CD1c-positive myeloid dendritic cell (primary cell): ENCODE data around the gene VSIG2.

Source experiments
- DNase-seq: peaks from one replicate; pipeline ENCODE4 v3.0.0-alpha.2; 2016; ENCODE audit errors: extremely low spot score

VSIG2 gene, protein sequence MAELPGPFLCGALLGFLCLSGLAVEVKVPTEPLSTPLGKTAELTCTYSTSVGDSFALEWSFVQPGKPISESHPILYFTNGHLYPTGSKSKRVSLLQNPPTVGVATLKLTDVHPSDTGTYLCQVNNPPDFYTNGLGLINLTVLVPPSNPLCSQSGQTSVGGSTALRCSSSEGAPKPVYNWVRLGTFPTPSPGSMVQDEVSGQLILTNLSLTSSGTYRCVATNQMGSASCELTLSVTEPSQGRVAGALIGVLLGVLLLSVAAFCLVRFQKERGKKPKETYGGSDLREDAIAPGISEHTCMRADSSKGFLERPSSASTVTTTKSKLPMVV

DNA sequence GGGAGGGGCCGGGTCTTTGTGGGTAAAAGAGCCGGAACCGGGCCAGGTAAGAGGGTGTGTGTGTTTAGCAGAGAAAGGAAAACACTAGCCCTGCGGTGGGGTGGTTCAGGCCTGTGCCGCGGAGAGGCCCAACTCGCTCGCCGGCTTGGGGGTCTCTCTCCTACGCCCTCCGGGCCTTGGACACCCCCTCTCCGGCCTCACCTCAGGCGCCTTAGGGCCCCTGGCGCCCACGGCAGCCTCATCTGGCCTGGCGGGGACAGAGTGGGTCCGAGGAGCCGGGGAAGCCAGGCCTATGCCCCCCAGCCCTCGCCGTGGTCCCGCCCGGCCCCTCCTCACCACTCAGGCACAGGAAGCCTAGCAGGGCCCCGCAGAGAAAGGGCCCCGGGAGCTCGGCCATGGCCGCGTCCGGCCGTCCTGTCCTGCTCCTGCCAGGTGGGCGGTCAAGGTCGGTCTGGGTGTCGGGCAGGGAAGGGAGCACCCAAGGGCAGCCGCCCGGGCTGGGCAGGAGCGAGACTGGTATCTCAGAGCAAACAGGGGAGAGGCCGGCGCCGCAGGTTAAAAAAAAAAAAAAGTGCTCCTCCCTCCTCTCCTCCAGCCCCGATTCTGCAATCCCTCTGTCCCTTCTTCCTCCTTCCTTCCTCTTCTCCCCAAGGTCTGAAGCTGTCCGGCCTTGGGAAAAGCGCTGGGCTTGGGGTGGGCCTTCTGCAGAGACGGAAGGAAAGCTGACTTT lies at the start of gene VSIG2:
Gene VSIG2 (minus strand): TSS at position 515 of the 730 bp plus-strand sequence. CDS start 118 bp downstream, at position 397.
- no peak for DNase-seq

DNA sequence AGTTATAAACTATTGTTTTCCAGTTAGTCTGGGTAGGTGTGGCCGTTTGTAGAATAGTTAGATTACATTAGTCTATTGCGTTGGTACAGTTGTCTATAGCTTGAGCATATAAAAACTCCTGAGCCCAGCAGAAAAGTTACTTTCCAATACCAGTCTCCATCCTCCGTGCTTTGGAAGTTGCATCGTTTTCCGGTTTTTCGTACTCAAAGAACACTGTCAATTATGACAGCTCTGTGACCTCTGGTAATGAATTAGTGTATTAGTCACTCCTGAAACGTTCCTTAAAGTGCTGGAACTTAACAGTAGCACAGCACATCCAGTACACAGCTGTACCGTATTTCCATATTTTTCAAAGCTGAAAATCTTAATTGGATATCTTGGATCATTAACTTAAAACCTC lies 49.0 kb upstream of the VSIG2 start:
- peak; percentile 49 for DNase-seq

DNA sequence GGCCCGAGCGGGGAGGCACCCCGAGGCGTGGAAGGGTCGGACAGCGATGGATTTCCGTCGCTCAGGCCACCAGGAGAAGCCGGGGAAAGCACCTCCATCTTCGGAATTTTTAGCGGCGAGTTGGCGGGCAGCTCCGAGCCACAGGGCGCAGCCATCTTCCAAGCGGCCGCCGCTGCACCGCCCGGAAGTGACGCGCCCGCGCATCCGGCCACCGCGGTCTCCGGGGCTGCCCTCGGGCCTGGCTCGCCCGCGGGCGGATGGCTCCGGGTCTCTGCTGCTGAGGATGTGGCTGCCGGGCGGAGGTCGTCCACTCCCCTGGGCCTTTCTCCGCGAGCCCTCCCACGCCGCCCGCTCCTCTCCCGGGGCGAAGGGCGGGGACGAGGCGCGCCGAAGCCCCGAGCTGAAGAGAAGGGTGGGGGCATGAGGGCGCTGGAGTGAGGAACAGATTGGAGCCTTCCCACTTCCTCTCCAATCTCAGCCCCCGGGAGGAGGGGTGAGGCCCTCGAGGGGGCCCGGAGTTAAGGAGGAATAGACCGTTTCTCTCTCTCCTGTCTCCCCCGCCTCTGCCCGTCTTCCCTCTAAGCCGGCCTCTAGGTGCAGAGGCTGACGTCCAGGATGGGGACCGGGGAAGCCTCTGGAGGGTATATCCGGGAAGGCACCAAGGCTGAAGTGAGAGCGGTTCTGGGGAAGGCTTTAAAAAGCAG lies 48.3 kb upstream of the VSIG2 start, which contains the start of gene MSANTD2:
Gene MSANTD2 (minus strand): TSS at position 181 of the 704 bp plus-strand sequence. CDS start 26 bp downstream, at position 155.
- peak; percentile 82 for DNase-seq

DNA sequence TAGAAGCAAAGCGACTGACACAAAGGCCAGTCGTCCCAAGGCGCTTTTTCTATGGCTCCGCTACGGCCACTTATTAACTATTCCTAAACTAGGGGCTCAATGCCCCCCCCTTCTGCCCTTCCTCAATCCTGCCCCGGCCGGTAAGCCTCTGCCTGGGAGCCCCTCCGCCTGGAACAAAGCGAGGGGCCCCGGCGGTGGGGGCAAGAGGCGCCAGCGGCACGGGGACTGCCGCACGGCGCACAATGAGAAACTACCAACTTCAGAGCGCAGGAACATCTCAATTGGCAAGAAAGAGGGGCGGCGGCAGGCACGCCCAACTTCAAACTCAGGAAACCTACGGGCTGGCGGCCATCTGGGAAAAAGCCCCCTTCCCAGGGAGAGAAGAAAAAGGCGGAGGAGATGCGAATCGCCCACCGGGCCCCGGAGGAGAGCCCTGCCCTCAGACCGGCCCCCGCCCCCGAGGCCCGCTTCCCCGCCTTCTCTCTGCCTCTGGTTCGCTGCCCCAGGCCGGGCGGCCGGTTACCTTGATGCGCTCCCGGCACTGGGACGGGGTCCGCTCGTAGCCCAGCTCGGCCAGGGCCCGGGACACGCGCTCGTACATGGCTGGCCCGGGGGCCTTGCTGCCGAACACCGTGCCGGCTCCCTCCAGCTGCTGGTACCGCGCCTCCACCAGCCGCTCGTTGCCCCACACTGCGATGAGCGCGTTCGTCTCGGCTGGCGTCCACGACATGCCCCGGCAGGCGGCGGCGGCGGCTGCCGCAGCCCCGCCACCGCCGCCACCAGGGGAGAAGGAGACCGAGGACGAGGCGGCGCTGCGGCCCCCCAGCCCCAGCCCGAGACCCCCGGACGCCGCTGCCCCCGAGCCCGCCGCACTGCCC lies 47.5 kb upstream of the VSIG2 start:
- DNase-seq: peak; percentile 44

DNA sequence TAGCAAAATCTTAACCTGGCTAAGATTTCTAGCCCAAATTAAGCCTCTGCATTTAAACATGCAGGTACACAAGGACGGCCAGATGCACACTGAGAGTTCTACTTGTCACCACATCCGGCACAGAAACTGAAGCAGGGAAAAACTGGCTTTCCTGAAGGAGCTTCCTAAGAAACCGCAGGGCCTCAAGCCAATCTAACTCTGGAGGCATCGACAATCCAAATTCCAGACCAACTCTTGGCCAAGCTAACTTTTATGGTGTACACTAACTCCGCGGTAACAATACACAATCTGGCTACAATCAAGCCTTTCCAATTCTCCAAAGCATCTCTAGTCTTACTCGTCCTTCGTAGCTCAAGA lies 46.9 kb upstream of the VSIG2 start:
- DNase-seq: no peak

DNA sequence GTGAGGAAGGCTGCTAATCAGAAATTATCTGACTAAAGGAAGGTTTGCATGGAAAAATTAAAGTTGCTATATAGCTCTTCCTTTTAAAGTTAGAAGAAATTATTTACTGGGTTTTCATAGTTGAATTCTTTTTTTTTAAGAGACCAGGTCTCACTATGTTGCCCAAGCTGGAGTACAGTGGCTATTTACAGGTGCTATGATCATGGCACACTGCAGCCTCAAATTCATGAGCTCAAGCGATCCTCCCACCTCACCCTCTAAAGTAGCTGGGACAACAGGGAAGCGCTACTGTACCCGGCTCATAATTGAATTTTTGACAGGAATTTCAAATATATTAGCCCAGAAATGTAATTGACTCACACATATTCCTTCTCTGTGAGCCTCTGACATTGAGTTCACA lies 44.3 kb upstream of the VSIG2 start:
- no peak for DNase-seq

DNA sequence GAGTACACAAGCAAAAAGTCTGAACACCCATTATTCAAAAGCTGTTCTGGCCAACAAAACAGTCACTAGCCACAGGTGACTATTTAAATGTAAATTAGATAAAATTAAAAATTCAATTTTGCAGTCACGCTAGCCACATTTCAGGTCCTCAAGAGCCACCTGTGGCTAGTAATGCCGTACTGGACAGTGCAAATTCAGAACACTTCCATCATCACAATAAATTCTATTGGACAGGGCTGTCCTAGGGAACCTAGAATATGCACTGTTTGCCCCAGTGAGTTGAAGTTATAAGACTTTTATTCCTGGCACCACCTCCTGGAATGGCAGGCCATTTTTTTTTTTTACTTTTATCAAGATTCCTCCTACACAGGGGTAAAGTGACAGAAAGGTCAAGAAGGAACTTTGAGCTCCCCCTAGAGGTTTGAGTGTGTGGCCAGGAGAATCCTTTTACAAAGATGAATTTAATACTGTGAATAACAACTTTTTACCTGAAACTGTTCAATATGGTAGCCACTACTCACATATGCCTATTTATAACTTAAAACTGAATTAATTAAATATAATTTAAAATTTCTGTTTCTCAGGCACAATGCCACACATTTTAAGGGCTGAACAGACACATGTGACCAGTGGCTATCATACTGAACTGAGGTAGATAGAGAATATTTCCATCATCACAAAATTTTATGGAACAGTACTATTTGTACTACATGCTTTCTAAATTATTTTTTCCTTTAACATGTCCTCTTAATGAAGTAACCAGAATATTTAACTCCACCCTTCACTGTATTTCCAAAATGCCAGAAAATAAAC lies 41.6 kb upstream of the VSIG2 start:
- DNase-seq: peak; percentile 75

DNA sequence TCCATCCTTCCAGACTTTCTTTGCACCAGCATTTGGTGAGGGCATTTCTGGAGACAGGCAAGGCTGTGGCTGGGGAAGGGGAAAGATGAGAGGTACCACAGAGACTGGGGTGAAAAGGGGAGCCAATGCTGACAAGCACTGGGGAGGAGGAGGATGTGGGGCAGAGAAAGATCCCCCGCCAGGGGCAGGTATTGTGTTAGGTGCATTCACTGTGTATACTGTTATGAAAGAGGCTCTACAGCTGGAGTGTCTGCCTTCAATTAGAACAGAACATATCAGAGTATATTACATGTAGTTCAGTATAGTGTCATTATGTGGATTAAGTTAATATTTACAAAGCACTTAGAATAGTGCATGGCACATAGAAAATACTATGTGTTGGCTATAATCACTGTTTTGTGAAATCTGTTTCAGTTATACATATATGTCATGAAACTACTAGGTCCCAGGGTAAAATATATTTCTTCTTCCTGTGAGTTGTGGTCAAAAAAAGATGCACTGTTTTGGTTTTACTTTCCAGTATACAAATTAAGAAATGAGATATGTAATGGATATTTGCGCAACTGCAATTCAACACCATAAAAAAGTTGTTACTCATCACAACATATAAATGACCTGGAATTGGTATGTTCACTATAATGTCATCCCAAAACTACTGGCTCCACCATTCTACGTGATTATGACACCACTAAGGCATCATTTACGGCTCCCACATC lies 39.7 kb upstream of the VSIG2 start:
- DNase-seq: no peak

DNA sequence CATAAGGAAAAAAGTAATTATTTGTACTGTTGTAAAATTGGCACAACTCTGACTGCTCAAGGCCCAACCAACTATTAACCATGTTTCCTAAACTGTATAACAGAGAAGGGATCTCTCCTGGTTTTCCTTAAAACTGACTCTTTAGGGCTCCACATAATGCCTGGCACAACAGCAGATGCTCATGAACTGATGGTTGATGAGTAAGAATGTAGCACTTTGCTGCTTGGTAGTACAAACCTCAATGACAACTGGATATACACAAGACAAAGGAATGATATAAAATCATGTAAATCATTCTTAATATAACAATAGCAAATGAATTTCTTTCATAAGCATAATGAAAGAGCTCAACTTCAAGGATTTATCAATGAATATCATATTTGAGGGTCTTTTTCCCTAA lies 36.5 kb upstream of the VSIG2 start:
- DNase-seq: no peak

DNA sequence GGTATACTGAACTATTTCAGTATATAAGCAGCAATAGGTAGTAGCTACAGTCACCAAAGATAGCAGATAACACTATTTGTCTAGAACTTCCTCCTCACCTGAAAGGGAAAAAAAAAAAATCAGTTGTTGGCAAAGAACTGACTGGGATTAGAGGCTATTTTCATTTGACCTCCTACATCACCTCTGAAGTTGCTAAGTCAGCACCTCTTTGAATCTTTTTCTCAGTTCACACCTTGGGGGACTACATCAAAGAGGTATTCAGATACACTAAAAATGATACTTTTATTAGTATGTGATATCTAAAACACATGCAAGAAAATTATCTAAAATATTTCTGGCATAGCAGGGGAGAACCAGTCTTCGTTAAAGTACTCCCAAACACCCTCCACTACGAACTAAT lies 32.0 kb upstream of the VSIG2 start:
- DNase-seq: no peak

DNA sequence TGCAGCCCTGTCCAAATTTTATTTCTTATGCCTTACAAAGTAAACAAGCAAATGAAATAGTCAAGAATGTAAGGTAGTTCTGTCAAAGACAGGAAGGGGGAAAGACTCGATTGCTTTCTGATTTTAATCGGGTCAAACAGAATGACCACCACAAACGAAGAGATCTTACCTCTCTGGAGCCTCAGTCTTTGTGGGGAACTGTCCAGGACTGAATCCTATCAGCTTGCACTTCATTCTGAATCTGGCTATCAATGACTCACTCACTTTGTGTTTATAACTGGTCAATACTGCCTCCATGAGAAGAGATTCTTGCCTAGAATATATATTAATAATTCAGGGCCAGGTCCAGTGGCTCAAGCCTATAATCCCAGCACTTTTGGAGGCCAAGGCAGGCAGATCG lies 30.9 kb upstream of the VSIG2 start:
- no peak for DNase-seq

DNA sequence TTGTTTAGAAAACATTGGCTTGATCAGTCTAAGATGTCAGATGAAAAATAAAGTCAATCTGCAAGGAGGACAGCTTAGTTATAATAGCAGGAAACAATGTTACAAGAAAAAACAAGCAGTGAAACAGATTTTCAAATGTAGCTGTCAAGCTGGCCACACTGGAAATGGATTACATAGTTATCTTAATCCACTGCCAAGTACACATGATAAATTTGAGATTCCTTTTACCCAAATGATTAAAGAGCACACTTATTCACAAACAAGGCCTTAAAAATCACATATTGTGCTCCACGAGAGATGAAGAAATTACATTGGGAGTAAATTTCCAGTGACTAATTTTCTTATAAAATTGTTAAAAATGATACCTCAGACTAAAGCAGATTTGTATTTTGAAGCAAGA lies 27.5 kb upstream of the VSIG2 start:
- DNase-seq: no peak

DNA sequence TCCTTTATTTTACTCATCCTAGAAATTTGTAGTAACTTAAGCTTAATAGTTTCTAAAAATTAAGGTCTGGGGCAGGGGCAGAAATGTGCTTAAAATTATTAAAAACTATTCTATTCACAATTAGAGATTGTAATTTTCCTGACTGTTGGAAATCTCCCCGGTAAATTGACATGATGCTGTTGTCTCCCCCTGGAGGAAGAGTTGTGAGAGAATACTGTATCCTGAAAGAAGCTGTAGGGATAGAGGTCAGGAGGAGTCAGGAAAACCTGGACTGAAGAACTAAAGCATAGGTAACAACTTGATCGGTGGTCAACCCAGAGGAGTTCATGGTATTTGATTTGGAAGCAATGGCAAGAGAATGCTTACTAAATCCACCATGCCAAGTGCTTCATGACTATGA lies 26.2 kb upstream of the VSIG2 start:
- no peak for DNase-seq

DNA sequence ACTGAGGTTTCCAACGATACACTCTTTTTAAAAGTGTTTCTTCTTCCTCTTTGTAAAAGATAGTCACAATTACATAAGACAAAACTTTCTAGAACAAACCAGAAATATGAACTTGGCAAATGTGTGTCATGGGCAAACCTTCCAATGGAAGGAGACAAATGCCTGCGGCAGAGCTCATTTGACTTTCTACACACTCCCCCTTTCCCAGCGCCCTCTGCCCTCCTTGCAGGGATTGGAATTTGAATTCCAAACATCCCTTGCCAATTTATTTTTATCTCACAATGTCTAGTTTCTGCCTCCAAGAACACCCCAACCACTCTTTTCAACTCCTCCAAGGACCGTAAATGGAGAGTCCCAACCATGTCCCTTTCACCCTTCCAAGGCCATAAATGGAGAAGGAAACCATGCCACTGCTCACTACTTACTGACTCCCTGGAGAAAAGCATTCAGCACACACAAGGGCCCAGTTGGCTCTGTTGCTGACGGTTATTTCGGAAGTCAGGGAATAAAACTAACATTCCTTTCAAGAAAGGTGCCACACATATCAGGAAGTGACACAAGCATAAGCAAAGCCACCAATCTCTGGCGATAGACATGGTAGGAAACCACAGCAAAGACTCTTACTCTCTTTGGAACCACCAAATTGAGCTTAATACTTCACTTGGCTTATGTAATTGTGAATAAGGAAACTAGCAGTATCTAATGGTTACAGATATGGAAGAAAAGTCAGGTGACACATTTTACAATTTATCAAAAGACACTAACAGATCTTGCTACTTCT lies 25.0 kb upstream of the VSIG2 start:
- DNase-seq: no peak

DNA sequence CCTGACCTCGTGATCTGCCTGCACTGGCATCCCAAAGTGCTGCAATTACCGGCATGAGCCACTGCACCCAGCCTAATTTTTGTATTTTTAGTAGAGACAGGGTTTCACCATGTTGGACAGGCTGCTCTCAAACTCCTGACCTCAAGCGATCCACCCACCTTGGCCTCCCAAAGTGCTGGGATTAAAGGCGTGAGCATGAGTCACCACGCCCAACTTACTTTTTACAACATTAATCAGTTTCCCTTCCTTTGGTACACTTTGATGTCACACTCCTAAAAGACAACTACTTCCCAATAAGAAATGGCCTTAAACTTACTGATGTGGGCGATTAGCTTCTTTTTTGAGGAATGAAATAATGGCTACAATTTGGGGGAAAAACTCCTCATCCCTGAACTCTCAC lies 18.9 kb upstream of the VSIG2 start:
- peak; percentile 50 for DNase-seq

DNA sequence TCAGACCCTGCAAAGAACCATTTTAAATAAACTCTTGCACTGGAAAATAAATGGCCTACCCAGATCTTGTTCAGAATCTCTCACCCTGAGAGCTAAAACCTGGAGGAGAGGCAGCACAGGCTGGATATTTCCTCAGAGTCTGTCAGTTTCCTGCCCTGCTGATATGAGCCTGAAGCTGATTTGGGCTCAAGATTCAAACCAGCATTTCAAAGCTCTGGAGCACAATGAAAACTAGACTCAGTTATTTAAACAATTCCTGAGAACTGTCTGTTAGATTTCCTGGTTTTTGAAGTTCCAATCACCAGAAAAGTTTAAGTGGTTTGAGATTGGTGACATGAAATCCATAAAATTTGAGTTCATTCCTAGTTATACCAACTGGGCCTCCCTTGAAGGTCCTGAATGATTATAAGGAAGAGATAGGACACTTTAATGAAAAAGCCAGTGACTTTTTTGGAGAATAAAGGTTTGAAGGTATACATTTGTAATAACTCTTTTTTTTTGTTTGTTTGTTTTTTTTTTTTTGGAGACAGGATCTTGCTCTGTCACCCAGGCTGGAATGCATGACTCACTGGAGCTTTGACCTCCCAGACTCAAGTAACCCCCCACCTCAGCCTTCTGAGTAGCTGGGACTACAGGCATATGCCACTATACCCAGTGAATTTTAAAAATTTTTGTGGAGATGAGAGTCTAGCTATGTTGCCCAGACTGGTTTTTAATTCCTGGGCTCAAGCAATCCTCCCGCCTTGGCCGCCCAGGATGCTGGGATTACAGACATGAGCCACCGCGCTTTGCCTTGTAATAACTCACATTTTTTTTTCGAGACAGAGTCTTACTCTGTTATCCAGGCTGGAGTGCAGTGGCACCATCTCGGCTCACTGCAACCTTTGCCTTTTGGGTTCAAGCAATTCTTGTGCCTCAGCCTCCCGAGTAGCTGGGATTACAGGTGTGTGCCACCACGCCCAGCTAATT lies 18.0 kb upstream of the VSIG2 start:
- no peak for DNase-seq

DNA sequence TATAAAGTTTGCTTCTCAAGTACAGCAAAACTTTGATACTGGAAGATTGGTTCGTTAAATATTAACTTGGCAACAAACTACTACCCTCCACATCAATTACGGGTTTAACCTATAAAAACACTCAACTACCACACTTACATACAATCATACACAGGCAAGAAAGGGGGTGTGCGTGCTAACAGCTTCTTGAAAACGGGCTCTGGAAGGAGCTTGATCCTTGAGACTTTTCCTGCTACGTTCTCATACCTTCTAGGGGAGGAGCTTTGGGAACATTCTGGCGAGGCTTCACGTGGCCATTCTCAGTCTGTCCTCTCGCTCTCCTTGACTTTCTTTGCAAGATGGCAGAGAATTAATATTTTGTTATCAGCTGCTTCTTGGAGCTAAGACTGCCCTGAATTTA lies 16.9 kb upstream of the VSIG2 start:
- DNase-seq: no peak

DNA sequence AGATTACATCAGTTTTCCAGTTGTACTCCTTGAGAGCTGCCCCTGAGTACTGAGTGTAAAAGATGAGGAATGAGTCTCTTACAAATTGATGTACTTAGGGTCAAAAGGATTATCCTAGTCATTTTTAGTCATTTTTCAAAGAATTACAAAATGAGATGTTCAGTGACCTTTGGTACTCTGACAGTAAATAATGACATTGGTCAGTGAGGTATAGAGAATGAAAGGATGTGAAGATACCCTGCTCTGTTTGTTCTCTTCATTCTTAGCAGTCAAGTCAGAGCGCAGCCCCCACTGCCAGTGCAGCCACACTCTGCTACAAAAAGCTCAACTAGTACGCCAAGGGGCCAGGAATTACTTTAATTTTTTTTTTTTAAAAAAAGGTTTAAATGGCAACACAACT lies 14.1 kb upstream of the VSIG2 start:
- DNase-seq: no peak
